ENCODE measurements around the gene LSM2. TPM values are rescaled to one million over a fixed set of nuclear protein-coding genes. Genes with fewer than 3 reads are reported as not detected.
"Not testable (repeated sequence)": the region's sequence is repeated elsewhere in the genome, so short reads cannot be mapped to it uniquely, and the experiment has no call there.

The LSM2 gene
- polyA plus RNA-seq, 1 experiment: 43.5 TPM

GRCh38 chr6:31844507-31844906 is 37.7 kb upstream of the LSM2 start:
- ChIA-PET CTCF (no interaction called here), POLR2A (interaction anchor here (0.6 kb wide), 1 partner anchor 57 kb away, joined by 19 read pairs; the partner anchor contains the start of gene ZBTB12)
- Histone ChIP-seq H3K36me3 (ENCODE audit: control insufficient read depth, insufficient read depth, low read length) (peaks cover 6% of the 10 kb centered on the region), H3K27me3 (ENCODE audit: control insufficient read depth, insufficient read depth, low read length) (no peaks in the 10 kb centered on the region), H3K4me3 (ENCODE audit: low read depth, low read length) (no peak overlapping the region)
- no peak for DNase-seq (ENCODE audit: low read depth)
- TF ChIP-seq CTCF (IDR thresholded peaks at IDR 0.05; ENCODE audit: insufficient read depth, low read depth, low read length): no peak

- Histone ChIP-seq H3K27me3 (ENCODE audit: control insufficient read depth, insufficient read depth, low read length) (no peaks in the 10 kb centered on the region), H3K4me3 (ENCODE audit: low read depth, low read length) (no peak overlapping the region), H3K36me3 (ENCODE audit: control insufficient read depth, insufficient read depth, low read length) (peaks cover 13% of the 10 kb centered on the region)
- POLR2A ChIA-PET: no interaction called here
- DNase-seq (ENCODE audit: low read depth): no peak
- TF ChIP-seq CTCF (IDR thresholded peaks at IDR 0.05; ENCODE audit: insufficient read depth, low read depth, low read length): no peak
- CTCF ChIA-PET: no interaction called here
Observed at GRCh38 chr6:31842053-31842452, 35.3 kb upstream of the LSM2 start.

GRCh38 chr6:31839779-31840126 is 33.0 kb upstream of the LSM2 start:
- CTCF ChIA-PET: interaction anchor here (0.6 to 0.8 kb wide), 4 partner anchors 26 to 120 kb away, joined by 3 read pairs; partner anchors contain the start of gene DDAH2
- peaks cover 13% of the 10 kb centered on the region for H3K36me3 ChIP-seq (ENCODE audit: control insufficient read depth, insufficient read depth, low read length)
- H3K4me3 ChIP-seq (ENCODE audit: low read depth, low read length); POLR2A ChIA-PET; DNase-seq (ENCODE audit: low read depth); H3K27me3 ChIP-seq (ENCODE audit: control insufficient read depth, insufficient read depth, low read length): not testable (repeated sequence)

GRCh38 chr6:31838968-31839367 is 32.2 kb upstream of the LSM2 start:
- Histone ChIP-seq H3K4me3 (ENCODE audit: low read depth, low read length) (no peak overlapping the region), H3K36me3 (ENCODE audit: control insufficient read depth, insufficient read depth, low read length) (peaks cover 13% of the 10 kb centered on the region), H3K27me3 (ENCODE audit: control insufficient read depth, insufficient read depth, low read length) (no peaks in the 10 kb centered on the region)
- ChIA-PET POLR2A (interaction anchor here (0.6 kb wide), 1 partner anchor 24 kb away, joined by 3 read pairs; the partner anchor contains the start of gene NEU1), CTCF (interaction anchor here (0.8 to 1.3 kb wide), 4 partner anchors 9 to 113 kb away, joined by 3 to 6 read pairs (median 4); no protein-coding TSS in a partner anchor)
- TF ChIP-seq CTCF (IDR thresholded peaks at IDR 0.05; ENCODE audit: insufficient read depth, low read depth, low read length): no peak
- no peak for DNase-seq (ENCODE audit: low read depth)

- Histone ChIP-seq H3K36me3 (ENCODE audit: control insufficient read depth, insufficient read depth, low read length) (peaks cover 13% of the 10 kb centered on the region), H3K4me3 (ENCODE audit: low read depth, low read length) (peak overlapping the region; percentile 5; the same call in 1 of the 2 replicates)
- H3K27me3 ChIP-seq (ENCODE audit: control insufficient read depth, insufficient read depth, low read length); POLR2A ChIA-PET; DNase-seq (ENCODE audit: low read depth): not testable (repeated sequence)
- CTCF ChIA-PET: interaction anchor here (0.6 to 1.3 kb wide), 6 partner anchors 8 to 861 kb away, joined by 3 to 6 read pairs (median 4); no protein-coding TSS in a partner anchor
Observed at GRCh38 chr6:31838114-31838553, 31.4 kb upstream of the LSM2 start.

GRCh38 chr6:31837369-31838113 is 30.8 kb upstream of the LSM2 start:
- CTCF ChIA-PET: interaction anchor here (0.6 to 1.3 kb wide), 3 partner anchors 7 to 862 kb away, joined by 3 to 4 read pairs (median 4); no protein-coding TSS in a partner anchor
- TF ChIP-seq CTCF (IDR thresholded peaks at IDR 0.05; ENCODE audit: insufficient read depth, low read depth, low read length): no peak
- no peaks in the 10 kb centered on the region for H3K27me3 ChIP-seq (ENCODE audit: control insufficient read depth, insufficient read depth, low read length)
- H3K36me3 ChIP-seq (ENCODE audit: control insufficient read depth, insufficient read depth, low read length): peaks cover 13% of the 10 kb centered on the region
- POLR2A ChIA-PET: interaction anchor here (0.6 to 0.8 kb wide), 3 partner anchors 10 to 36 kb away, joined by 3 to 5 read pairs (median 3); partner anchors contain the start of genes HSPA1A and HSPA1L
- DNase-seq (ENCODE audit: low read depth): no peak
- peak overlapping the region; percentile 98 for H3K4me3 ChIP-seq (ENCODE audit: low read depth, low read length)

All from BJ (cell line).